SK-N-MC (cell line): ENCODE data around the gene GLOD5.
A peak's percentile ranks its signal among the peaks of the same experiment; 100 is the strongest.

ENCODE experiments used
- DNase-seq: peaks from one replicate; pipeline ENCODE4 v3.0.0-alpha.2; 2011; ENCODE audit warnings: low read depth, low spot score
- H3K27ac ChIP-seq: fragments of 200-600 bp; sonication (generic); 2 replicates; pipeline ENCODE4 v1.5.1; 2016; ENCODE audit warnings: mixed run types
- H3K36me3 ChIP-seq: fragments of 200-600 bp; sonication (generic); 2 replicates; pipeline ENCODE4 v1.6.1; 2017; ENCODE audit warnings: antibody characterized with exemption, low read length, mixed read lengths; ENCODE audit not compliant: insufficient read depth
- H3K4me3 ChIP-seq: fragments of 200-600 bp; sonication (generic); 2 replicates; pipeline ENCODE4 v1.5.1; 2016
- H3K9ac ChIP-seq: fragments of 200-600 bp; sonication (generic); 2 replicates; pipeline ENCODE4 v1.8.0; 2017; ENCODE audit warnings: mixed run types, mixed read lengths; ENCODE audit not compliant: insufficient read length
- H3K9me3 ChIP-seq: fragments of 200-600 bp; sonication (generic); 2 replicates; pipeline ENCODE4 v1.6.1; 2017; ENCODE audit warnings: low read depth, mild to moderate bottlenecking, antibody characterized with exemption, low read length, moderate library complexity, mixed read lengths
- EZH2 ChIP-seq: fragments of 200-600 bp; sonication (generic); IDR thresholded peaks from one replicate; pipeline ENCODE4 v1.6.1; 2017; ENCODE audit warnings: antibody characterized with exemption
- FOXP2 ChIP-seq: optimal IDR thresholded peaks from 2 replicates; pipeline ENCODE3; 2011; ENCODE audit warnings: mild to moderate bottlenecking, moderate library complexity; ENCODE audit not compliant: insufficient read depth; ENCODE audit errors: extremely low read length, control extremely low read depth
- POLR2AphosphoS5 ChIP-seq: IDR thresholded peaks from 2 replicates; pipeline ENCODE4 v1.6.1; 2012; ENCODE audit warnings: mild to moderate bottlenecking, low read depth, low read length, borderline replicate concordance

The GLOD5 gene

GRCh38 chrX:48721916-48722315 lies 39.6 kb upstream of the GLOD5 start:
- H3K36me3 ChIP-seq: no peaks in the 10 kb centered on the region
- no peak for DNase-seq

GRCh38 chrX:48726596-48726995 lies 35.0 kb upstream of the GLOD5 start:
- Histone ChIP-seq H3K27ac (no peak overlapping the region), H3K9ac (no peak overlapping the region), H3K4me3 (no peak overlapping the region), H3K9me3 (no peaks in the 10 kb centered on the region), H3K36me3 (no peaks in the 10 kb centered on the region)
- DNase-seq: no peak
- TF ChIP-seq POLR2AphosphoS5: no peak
- no peak for TF ChIP-seq FOXP2
- TF ChIP-seq EZH2: no peak

More at GRCh38 chrX:48721916-48722315, 39.6 kb upstream of the GLOD5 start:
- no peak for TF ChIP-seq POLR2AphosphoS5
- no peak for TF ChIP-seq FOXP2
- no peak for TF ChIP-seq EZH2
- no peak overlapping the region for H3K27ac ChIP-seq
- no peak overlapping the region for H3K4me3 ChIP-seq
- no peaks in the 10 kb centered on the region for H3K9me3 ChIP-seq
- H3K9ac ChIP-seq: no peak overlapping the region

- Histone ChIP-seq H3K36me3 (no peaks in the 10 kb centered on the region), H3K9ac (no peak overlapping the region), H3K9me3 (no peaks in the 10 kb centered on the region), H3K27ac (no peak overlapping the region), H3K4me3 (no peak overlapping the region)
- DNase-seq: no peak
- TF ChIP-seq EZH2 (no peak), POLR2AphosphoS5 (no peak), FOXP2 (no peak)
Measured at GRCh38 chrX:48728653-48729052, 32.9 kb upstream of the GLOD5 start.

- DNase-seq: no peak
- Histone ChIP-seq H3K9me3 (no peaks in the 10 kb centered on the region), H3K4me3 (peak overlapping the region; percentile 87), H3K36me3 (no peaks in the 10 kb centered on the region), H3K27ac (0 out of 2 replicates have a peak overlapping the region, but pooled peaks have one; percentile 13), H3K9ac (peak overlapping the region; percentile 68)
- TF ChIP-seq EZH2 (no peak), FOXP2 (no peak), POLR2AphosphoS5 (no peak)
Measured at GRCh38 chrX:48736303-48736702, 25.2 kb upstream of the GLOD5 start.

GRCh38 chrX:48736878-48737212 lies 24.7 kb upstream of the GLOD5 start:
- DNase-seq: no peak
- H3K9ac ChIP-seq: peak overlapping the region; percentile 68
- TF ChIP-seq FOXP2 (no peak), EZH2 (no peak), POLR2AphosphoS5 (no peak)
- peak overlapping the region; percentile 87 for H3K4me3 ChIP-seq
- peak overlapping the region; percentile 48; the same call in 1 of the 2 replicates for H3K27ac ChIP-seq
- no peaks in the 10 kb centered on the region for H3K36me3 ChIP-seq
- no peaks in the 10 kb centered on the region for H3K9me3 ChIP-seq

GRCh38 chrX:48737213-48737938 lies 24.2 kb upstream of the GLOD5 start:
- H3K36me3 ChIP-seq: no peaks in the 10 kb centered on the region
- H3K4me3 ChIP-seq: peak overlapping the region; percentile 87
- TF ChIP-seq POLR2AphosphoS5 (peak; percentile 69; the same call in 1 of the 2 replicates), FOXP2 (no peak)
- peak; percentile 92 for DNase-seq
- H3K9me3 ChIP-seq: no peaks in the 10 kb centered on the region
- H3K9ac ChIP-seq: peak overlapping the region; percentile 83
- H3K27ac ChIP-seq: peak overlapping the region; percentile 93

GRCh38 chrX:48737940-48738339 lies 23.6 kb upstream of the GLOD5 start:
- DNase-seq: no peak

GRCh38 chrX:48741834-48742233 lies 19.7 kb upstream of the GLOD5 start:
- Histone ChIP-seq H3K4me3 (no peak overlapping the region), H3K9me3 (no peaks in the 10 kb centered on the region), H3K9ac (no peak overlapping the region), H3K36me3 (no peaks in the 10 kb centered on the region), H3K27ac (no peak overlapping the region)
- no peak for DNase-seq
- TF ChIP-seq POLR2AphosphoS5 (no peak), EZH2 (no peak), FOXP2 (no peak)

More at GRCh38 chrX:48737940-48738339, 23.6 kb upstream of the GLOD5 start:
- Histone ChIP-seq H3K4me3 (peak overlapping the region; percentile 87), H3K9me3 (no peaks in the 10 kb centered on the region), H3K9ac (peak overlapping the region; percentile 83), H3K27ac (peak overlapping the region; percentile 93), H3K36me3 (no peaks in the 10 kb centered on the region)
- TF ChIP-seq POLR2AphosphoS5 (no peak), FOXP2 (no peak), EZH2 (no peak)

GRCh38 chrX:48745222-48745621 lies 16.3 kb upstream of the GLOD5 start:
- Histone ChIP-seq H3K27ac (no peak overlapping the region), H3K9me3 (no peaks in the 10 kb centered on the region), H3K9ac (no peak overlapping the region), H3K4me3 (no peak overlapping the region), H3K36me3 (no peaks in the 10 kb centered on the region)
- no peak for DNase-seq
- no peak for TF ChIP-seq EZH2
- TF ChIP-seq FOXP2: no peak
- no peak for TF ChIP-seq POLR2AphosphoS5

- no peaks in the 10 kb centered on the region for H3K36me3 ChIP-seq
- DNase-seq: no peak
- H3K9ac ChIP-seq: no peak overlapping the region
- no peaks in the 10 kb centered on the region for H3K9me3 ChIP-seq
- no peak overlapping the region for H3K27ac ChIP-seq
- no peak for TF ChIP-seq EZH2
- H3K4me3 ChIP-seq: no peak overlapping the region
Measured at GRCh38 chrX:48747415-48748016, 14.0 kb upstream of the GLOD5 start.
